HG03575 (cell line): ENCODE results near the gene CEP112.

Experiments
- ATAC-seq: cut with Tn5 transposase; IDR thresholded peaks from one replicate; pipeline ENCODE4 v1.9.1; 2021; ENCODE audit not compliant: unreplicated experiment, insufficient number of reproducible peaks, low FRiP score; ENCODE audit errors: extremely low read depth

The CEP112 gene

GRCh38 chr17:65618516-65618915 lies 573.4 kb downstream of the CEP112 start:
- no peak for ATAC-seq

- no peak for ATAC-seq
These were observed 574.4 kb downstream of the CEP112 start for GRCh38 chr17:65617496-65617895.

GRCh38 chr17:65609749-65610148 lies 582.2 kb downstream of the CEP112 start:
- ATAC-seq, result no peak

GRCh38 chr17:65609286-65609685 lies 582.6 kb downstream of the CEP112 start:
- no peak for ATAC-seq

GRCh38 chr17:65604070-65604469 lies 587.9 kb downstream of the CEP112 start:
- ATAC-seq, result no peak

GRCh38 chr17:65601881-65602280 lies 590.1 kb downstream of the CEP112 start:
- ATAC-seq, result no peak

GRCh38 chr17:65601145-65601544 lies 590.8 kb downstream of the CEP112 start:
- no peak for ATAC-seq

GRCh38 chr17:65600518-65600917 lies 591.4 kb downstream of the CEP112 start:
- ATAC-seq, result no peak

GRCh38 chr17:65599650-65600049 lies 592.3 kb downstream of the CEP112 start:
- no peak for ATAC-seq

- ATAC-seq, result no peak
These were observed 593.2 kb downstream of the CEP112 start for GRCh38 chr17:65598746-65599145.

- ATAC-seq, result no peak
These were observed 596.8 kb downstream of the CEP112 start for GRCh38 chr17:65595071-65595656.

GRCh38 chr17:65593855-65594845 lies 597.8 kb downstream of the CEP112 start:
- no peak for ATAC-seq

- ATAC-seq, result no peak
These were observed 598.7 kb downstream of the CEP112 start for GRCh38 chr17:65593092-65593854.

GRCh38 chr17:65592125-65592965 lies 599.6 kb downstream of the CEP112 start:
- ATAC-seq, result no peak

GRCh38 chr17:65589321-65589720 lies 602.6 kb downstream of the CEP112 start:
- no peak for ATAC-seq

GRCh38 chr17:65588181-65588808 lies 603.6 kb downstream of the CEP112 start:
- ATAC-seq, result no peak

- ATAC-seq, result no peak
These were observed 604.3 kb downstream of the CEP112 start for GRCh38 chr17:65587534-65588180.

GRCh38 chr17:65586899-65587298 lies 605.0 kb downstream of the CEP112 start:
- no peak for ATAC-seq
